ENCODE results near the gene RAPGEF5.

DNA sequence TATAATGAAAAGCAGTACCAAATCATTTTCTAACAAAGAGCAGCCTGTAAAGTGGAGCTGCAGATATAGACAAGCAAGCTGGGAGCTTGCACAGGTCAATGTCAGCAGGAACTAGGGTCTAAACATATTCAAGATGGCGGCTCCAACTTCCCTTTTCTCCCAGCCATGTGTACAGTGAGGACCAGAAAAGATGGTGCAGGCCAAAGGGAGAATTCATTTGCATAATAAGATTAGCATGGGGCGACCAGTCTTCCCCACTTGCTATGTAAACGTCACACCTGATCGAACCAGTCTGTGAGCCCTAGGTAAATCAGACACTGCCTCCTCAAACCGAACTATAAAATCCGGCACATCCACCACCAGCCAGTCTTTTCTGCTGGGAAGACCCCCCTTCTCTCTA is 4.4 kb upstream of the RAPGEF5 start:
- no peak for TF ChIP-seq NFIC (IDR thresholded peaks at IDR 0.05; ENCODE audit: borderline replicate concordance)
- TF ChIP-seq GABPA (IDR thresholded peaks at IDR 0.05; ENCODE audit: low read depth), result no peak
- TF ChIP-seq, protein P1, sequence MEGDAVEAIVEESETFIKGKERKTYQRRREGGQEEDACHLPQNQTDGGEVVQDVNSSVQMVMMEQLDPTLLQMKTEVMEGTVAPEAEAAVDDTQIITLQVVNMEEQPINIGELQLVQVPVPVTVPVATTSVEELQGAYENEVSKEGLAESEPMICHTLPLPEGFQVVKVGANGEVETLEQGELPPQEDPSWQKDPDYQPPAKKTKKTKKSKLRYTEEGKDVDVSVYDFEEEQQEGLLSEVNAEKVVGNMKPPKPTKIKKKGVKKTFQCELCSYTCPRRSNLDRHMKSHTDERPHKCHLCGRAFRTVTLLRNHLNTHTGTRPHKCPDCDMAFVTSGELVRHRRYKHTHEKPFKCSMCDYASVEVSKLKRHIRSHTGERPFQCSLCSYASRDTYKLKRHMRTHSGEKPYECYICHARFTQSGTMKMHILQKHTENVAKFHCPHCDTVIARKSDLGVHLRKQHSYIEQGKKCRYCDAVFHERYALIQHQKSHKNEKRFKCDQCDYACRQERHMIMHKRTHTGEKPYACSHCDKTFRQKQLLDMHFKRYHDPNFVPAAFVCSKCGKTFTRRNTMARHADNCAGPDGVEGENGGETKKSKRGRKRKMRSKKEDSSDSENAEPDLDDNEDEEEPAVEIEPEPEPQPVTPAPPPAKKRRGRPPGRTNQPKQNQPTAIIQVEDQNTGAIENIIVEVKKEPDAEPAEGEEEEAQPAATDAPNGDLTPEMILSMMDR (IDR thresholded peaks at IDR 0.05), result no peak
- no peak for TF ChIP-seq RAD21 (IDR thresholded peaks at IDR 0.05; ENCODE audit: low read length)
- TF ChIP-seq POLR2AphosphoS5 (IDR thresholded peaks at IDR 0.05; ENCODE audit: low read depth, low read length), result no peak
- TF ChIP-seq, protein P2, sequence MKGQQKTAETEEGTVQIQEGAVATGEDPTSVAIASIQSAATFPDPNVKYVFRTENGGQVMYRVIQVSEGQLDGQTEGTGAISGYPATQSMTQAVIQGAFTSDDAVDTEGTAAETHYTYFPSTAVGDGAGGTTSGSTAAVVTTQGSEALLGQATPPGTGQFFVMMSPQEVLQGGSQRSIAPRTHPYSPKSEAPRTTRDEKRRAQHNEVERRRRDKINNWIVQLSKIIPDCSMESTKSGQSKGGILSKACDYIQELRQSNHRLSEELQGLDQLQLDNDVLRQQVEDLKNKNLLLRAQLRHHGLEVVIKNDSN (IDR thresholded peaks at IDR 0.05; ENCODE audit: borderline replicate concordance, low read depth), result no peak
- no peak for TF ChIP-seq JUND (IDR thresholded peaks at IDR 0.05)
- no peak for TF ChIP-seq MXI1 (IDR thresholded peaks at IDR 0.05; ENCODE audit: low read depth, low read length)
- TF ChIP-seq CHD2 (IDR thresholded peaks at IDR 0.05; ENCODE audit: low read length, partially characterized antibody), result no peak
- TF ChIP-seq YY1 (IDR thresholded peaks at IDR 0.05; ENCODE audit: low read depth), result no peak
- TF ChIP-seq, protein P3, sequence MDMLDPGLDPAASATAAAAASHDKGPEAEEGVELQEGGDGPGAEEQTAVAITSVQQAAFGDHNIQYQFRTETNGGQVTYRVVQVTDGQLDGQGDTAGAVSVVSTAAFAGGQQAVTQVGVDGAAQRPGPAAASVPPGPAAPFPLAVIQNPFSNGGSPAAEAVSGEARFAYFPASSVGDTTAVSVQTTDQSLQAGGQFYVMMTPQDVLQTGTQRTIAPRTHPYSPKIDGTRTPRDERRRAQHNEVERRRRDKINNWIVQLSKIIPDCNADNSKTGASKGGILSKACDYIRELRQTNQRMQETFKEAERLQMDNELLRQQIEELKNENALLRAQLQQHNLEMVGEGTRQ (IDR thresholded peaks at IDR 0.05; ENCODE audit: borderline replicate concordance, low read depth, low read length), result no peak
- TF ChIP-seq RFX5 (IDR thresholded peaks at IDR 0.05; ENCODE audit: low read length), result no peak
- TF ChIP-seq NRF1 (IDR thresholded peaks at IDR 0.05; ENCODE audit: low read depth, low read length), result no peak
- no peak for TF ChIP-seq EZH2phosphoT487 (IDR thresholded peaks at IDR 0.05; ENCODE audit: borderline replicate concordance, low read depth)
